HEK293 (cell line): ENCODE measurements around the gene CMTM4.

Source experiments
- BCL11A ChIP-seq: fragments of 450-650 bp; formaldehyde crosslinking; IDR thresholded peaks from 2 replicates; pipeline ENCODE4 v1.5.1; 2016; ENCODE audit warnings: low read depth, missing biosample characterization, missing genetic modification characterization
- OVOL3 ChIP-seq: fragments of 450-650 bp; formaldehyde crosslinking; IDR thresholded peaks from 2 replicates; pipeline ENCODE4 v1.5.1; 2016; ENCODE audit warnings: missing biosample characterization, missing genetic modification characterization
- ZBTB8A ChIP-seq: fragments of 450-650 bp; formaldehyde crosslinking; IDR thresholded peaks from 2 replicates; pipeline ENCODE4 v1.5.1; 2016; ENCODE audit warnings: missing biosample characterization, missing genetic modification characterization
- ZNF248 ChIP-seq: fragments of 450-650 bp; formaldehyde crosslinking; IDR thresholded peaks from 2 replicates; pipeline ENCODE4 v1.5.1; 2017; ENCODE audit warnings: missing biosample characterization, missing genetic modification characterization
- ZNF558 ChIP-seq: fragments of 450-650 bp; formaldehyde crosslinking; IDR thresholded peaks from 2 replicates; pipeline ENCODE4 v1.5.1; 2016; ENCODE audit warnings: missing biosample characterization, missing genetic modification characterization
- ZNF626 ChIP-seq: fragments of 450-650 bp; sonication (Bioruptor Pico); formaldehyde crosslinking; IDR thresholded peaks from 2 replicates; pipeline ENCODE4 v1.5.1; 2018; ENCODE audit warnings: missing biosample characterization, missing genetic modification characterization, inconsistent platforms
- TF ChIP-seq, protein P1 (sequence below): fragments of 450-650 bp; formaldehyde crosslinking; IDR thresholded peaks from 2 replicates; pipeline ENCODE4 v1.5.1; 2016; ENCODE audit warnings: missing biosample characterization, missing genetic modification characterization
- TF ChIP-seq, protein P2 (sequence below): fragments of 450-650 bp; formaldehyde crosslinking; IDR thresholded peaks from 2 replicates; pipeline ENCODE4 v1.5.1; 2016; ENCODE audit warnings: missing biosample characterization, missing genetic modification characterization
- TF ChIP-seq, protein P3 (sequence below): fragments of 450-650 bp; IDR thresholded peaks from 2 replicates; pipeline ENCODE4 v1.5.1; 2018; ENCODE audit warnings: missing biosample characterization, mild to moderate bottlenecking, missing genetic modification characterization

DNA sequence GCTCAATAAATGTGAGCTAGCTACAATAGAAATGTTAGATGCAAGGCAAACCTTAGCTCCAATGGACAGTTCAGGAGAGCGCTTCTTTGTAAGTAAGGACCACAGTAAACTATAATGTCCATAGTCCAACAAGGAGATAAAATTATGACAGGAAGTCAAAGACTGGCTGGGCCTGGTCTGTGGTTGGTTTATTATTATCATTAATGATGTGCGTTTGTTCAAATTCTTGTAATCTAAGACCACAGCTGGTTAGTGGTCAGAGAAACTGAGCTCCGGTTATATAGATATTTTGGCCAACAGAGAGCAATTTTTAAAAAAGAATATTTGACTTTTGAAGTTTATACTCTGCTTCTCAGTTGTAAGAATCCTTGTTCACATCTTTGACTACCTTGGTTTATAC, 122.0 kb downstream of the CMTM4 start:
- no peak for TF ChIP-seq ZNF248
- TF ChIP-seq, protein P1, sequence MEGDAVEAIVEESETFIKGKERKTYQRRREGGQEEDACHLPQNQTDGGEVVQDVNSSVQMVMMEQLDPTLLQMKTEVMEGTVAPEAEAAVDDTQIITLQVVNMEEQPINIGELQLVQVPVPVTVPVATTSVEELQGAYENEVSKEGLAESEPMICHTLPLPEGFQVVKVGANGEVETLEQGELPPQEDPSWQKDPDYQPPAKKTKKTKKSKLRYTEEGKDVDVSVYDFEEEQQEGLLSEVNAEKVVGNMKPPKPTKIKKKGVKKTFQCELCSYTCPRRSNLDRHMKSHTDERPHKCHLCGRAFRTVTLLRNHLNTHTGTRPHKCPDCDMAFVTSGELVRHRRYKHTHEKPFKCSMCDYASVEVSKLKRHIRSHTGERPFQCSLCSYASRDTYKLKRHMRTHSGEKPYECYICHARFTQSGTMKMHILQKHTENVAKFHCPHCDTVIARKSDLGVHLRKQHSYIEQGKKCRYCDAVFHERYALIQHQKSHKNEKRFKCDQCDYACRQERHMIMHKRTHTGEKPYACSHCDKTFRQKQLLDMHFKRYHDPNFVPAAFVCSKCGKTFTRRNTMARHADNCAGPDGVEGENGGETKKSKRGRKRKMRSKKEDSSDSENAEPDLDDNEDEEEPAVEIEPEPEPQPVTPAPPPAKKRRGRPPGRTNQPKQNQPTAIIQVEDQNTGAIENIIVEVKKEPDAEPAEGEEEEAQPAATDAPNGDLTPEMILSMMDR (tag by site-specific recombination): no peak
- no peak for TF ChIP-seq BCL11A (tag by site-specific recombination)
- TF ChIP-seq, protein P2, sequence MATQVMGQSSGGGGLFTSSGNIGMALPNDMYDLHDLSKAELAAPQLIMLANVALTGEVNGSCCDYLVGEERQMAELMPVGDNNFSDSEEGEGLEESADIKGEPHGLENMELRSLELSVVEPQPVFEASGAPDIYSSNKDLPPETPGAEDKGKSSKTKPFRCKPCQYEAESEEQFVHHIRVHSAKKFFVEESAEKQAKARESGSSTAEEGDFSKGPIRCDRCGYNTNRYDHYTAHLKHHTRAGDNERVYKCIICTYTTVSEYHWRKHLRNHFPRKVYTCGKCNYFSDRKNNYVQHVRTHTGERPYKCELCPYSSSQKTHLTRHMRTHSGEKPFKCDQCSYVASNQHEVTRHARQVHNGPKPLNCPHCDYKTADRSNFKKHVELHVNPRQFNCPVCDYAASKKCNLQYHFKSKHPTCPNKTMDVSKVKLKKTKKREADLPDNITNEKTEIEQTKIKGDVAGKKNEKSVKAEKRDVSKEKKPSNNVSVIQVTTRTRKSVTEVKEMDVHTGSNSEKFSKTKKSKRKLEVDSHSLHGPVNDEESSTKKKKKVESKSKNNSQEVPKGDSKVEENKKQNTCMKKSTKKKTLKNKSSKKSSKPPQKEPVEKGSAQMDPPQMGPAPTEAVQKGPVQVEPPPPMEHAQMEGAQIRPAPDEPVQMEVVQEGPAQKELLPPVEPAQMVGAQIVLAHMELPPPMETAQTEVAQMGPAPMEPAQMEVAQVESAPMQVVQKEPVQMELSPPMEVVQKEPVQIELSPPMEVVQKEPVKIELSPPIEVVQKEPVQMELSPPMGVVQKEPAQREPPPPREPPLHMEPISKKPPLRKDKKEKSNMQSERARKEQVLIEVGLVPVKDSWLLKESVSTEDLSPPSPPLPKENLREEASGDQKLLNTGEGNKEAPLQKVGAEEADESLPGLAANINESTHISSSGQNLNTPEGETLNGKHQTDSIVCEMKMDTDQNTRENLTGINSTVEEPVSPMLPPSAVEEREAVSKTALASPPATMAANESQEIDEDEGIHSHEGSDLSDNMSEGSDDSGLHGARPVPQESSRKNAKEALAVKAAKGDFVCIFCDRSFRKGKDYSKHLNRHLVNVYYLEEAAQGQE (tag by site-specific recombination): no peak
- TF ChIP-seq ZNF626 (tag by site-specific recombination): no peak
- TF ChIP-seq, protein P3, sequence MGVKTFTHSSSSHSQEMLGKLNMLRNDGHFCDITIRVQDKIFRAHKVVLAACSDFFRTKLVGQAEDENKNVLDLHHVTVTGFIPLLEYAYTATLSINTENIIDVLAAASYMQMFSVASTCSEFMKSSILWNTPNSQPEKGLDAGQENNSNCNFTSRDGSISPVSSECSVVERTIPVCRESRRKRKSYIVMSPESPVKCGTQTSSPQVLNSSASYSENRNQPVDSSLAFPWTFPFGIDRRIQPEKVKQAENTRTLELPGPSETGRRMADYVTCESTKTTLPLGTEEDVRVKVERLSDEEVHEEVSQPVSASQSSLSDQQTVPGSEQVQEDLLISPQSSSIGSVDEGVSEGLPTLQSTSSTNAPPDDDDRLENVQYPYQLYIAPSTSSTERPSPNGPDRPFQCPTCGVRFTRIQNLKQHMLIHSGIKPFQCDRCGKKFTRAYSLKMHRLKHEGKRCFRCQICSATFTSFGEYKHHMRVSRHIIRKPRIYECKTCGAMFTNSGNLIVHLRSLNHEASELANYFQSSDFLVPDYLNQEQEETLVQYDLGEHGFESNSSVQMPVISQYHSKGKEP: no peak
- no peak for TF ChIP-seq ZBTB8A (tag by site-specific recombination)
- no peak for TF ChIP-seq ZNF558
- TF ChIP-seq OVOL3 (tag by site-specific recombination): no peak
